ENCODE results near the gene SLIT3. TPM values are rescaled to one million over a fixed set of nuclear protein-coding genes. Genes with fewer than 3 reads are reported as not detected.

Gene SLIT3
- total RNA-seq, 1 donor from 2014 or later, result 56.6 TPM

DNA sequence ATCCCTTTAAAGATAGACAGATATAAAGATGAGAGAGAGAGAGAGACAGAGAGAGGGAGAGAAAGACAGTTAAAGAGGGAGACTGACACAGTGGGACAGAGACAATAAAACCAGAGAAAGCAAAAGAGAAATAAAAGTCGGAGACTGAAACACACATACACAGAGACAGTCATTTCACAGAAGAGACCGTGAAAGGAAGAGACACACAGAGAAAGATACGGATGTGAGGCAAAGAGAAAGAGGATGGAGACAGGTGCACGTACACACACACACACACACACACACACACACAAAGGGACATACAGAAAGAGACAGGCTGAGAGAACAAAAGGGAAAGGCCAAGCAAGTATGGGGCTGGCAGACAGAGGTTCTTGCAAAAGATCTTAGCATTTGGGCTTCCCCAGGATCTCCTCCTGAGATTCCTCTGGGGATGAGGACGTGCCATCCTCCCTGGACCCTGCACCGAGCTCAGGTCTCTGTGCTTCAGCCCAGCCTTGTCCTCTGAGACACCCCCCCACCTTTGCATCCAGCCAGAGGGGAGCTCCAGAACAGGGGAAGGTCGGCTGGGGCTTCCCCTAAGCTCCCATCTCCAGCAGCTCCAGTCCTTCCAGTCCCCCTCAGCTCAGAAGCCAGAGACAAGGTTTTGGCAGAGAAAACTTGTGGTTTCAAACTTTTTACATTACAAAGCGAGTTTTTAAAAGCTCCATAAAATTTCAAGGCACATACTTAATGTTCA lies 403.4 kb downstream of the SLIT3 start:
- peaks cover 50% of the 10 kb centered on the region for H3K27me3 Mint-ChIP-seq
- DNase-seq (ENCODE audit: extremely low spot score, unreplicated experiment), result no peak
- peaks cover under 1% of the 10 kb centered on the region for H3K36me3 Mint-ChIP-seq
- H3K9me3 Mint-ChIP-seq, result no peaks in the 10 kb centered on the region
- no peak overlapping the region for H3K4me3 Mint-ChIP-seq
- TF ChIP-seq, protein P1, sequence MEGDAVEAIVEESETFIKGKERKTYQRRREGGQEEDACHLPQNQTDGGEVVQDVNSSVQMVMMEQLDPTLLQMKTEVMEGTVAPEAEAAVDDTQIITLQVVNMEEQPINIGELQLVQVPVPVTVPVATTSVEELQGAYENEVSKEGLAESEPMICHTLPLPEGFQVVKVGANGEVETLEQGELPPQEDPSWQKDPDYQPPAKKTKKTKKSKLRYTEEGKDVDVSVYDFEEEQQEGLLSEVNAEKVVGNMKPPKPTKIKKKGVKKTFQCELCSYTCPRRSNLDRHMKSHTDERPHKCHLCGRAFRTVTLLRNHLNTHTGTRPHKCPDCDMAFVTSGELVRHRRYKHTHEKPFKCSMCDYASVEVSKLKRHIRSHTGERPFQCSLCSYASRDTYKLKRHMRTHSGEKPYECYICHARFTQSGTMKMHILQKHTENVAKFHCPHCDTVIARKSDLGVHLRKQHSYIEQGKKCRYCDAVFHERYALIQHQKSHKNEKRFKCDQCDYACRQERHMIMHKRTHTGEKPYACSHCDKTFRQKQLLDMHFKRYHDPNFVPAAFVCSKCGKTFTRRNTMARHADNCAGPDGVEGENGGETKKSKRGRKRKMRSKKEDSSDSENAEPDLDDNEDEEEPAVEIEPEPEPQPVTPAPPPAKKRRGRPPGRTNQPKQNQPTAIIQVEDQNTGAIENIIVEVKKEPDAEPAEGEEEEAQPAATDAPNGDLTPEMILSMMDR (conservative IDR thresholded peaks at IDR 0.05), result no peak
- no peak overlapping the region for H3K27ac Mint-ChIP-seq
- peaks cover 19% of the 10 kb centered on the region for H3K4me1 Mint-ChIP-seq (ENCODE audit: unreplicated experiment)

DNA sequence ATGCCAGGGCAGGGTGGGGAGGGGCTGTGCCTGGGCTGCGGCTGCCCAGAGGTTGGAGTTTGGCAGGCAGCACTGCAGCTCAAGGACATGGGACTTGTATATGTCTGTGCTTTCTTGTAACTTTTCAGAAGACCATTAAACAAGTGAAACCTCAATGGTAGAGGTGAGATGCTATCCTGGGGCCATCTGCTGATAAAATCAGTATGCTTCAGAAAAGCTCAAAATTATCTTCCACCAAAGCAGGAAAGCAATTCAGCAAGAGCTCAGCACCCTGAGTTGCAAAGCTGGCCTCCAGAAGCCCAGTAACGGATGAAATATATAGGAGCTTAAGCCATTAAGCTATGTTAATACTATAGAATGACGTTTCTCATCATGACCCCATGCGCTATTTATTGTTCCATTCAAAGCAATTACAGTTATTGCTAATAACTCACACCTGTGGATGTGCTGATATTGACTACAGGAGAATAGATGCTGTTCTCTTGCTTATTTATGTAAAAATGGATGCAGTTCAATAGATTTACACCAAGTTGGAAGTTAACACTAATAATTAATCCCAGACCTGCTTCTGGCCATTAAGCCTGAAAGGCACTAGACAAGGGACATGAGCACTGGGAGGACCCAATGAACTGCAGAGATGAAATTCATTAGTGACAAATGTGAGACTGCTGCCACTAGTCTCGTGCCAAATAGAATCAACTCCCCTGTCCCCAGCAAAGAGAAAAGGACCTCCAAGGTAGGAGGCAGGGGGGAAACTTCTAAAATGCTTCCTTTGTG lies 405.5 kb downstream of the SLIT3 start:
- Mint-ChIP-seq H3K36me3 (no peaks in the 10 kb centered on the region), H3K4me3 (no peak overlapping the region), H3K27me3 (peaks cover 65% of the 10 kb centered on the region), H3K4me1 (ENCODE audit: unreplicated experiment) (peaks cover 24% of the 10 kb centered on the region), H3K27ac (no peak overlapping the region), H3K9me3 (no peaks in the 10 kb centered on the region)
- TF ChIP-seq, protein P1 (conservative IDR thresholded peaks at IDR 0.05), result no peak
- DNase-seq (ENCODE audit: extremely low spot score, unreplicated experiment), result no peak

DNA sequence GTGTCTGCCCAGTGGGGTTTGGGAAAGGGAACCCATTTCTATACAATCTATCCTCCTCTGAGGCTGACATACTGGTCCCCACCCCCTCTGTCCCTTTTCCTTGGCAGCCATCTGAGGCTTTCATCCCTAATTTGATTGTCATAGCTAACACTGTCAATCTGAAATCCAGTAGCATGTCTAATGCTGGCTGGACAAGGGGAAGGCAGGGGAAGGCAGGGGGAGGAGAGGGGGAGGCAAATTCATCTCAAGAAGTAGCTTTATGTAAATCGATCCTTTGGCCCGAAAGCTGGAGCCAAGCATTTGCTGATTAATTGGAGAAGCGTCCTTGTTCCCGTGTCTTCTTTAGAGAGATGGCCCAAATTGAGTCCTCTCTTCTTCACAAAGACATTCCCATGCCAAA lies 407.7 kb downstream of the SLIT3 start:
- H3K4me1 Mint-ChIP-seq (ENCODE audit: unreplicated experiment), result peaks cover 27% of the 10 kb centered on the region
- H3K9me3 Mint-ChIP-seq, result no peaks in the 10 kb centered on the region
- peaks cover 66% of the 10 kb centered on the region for H3K27me3 Mint-ChIP-seq
- DNase-seq (ENCODE audit: extremely low spot score, unreplicated experiment), result no peak
- TF ChIP-seq, protein P1 (conservative IDR thresholded peaks at IDR 0.05), result no peak
- no peaks in the 10 kb centered on the region for H3K36me3 Mint-ChIP-seq
- no peak overlapping the region for H3K27ac Mint-ChIP-seq
- no peak overlapping the region for H3K4me3 Mint-ChIP-seq

DNA sequence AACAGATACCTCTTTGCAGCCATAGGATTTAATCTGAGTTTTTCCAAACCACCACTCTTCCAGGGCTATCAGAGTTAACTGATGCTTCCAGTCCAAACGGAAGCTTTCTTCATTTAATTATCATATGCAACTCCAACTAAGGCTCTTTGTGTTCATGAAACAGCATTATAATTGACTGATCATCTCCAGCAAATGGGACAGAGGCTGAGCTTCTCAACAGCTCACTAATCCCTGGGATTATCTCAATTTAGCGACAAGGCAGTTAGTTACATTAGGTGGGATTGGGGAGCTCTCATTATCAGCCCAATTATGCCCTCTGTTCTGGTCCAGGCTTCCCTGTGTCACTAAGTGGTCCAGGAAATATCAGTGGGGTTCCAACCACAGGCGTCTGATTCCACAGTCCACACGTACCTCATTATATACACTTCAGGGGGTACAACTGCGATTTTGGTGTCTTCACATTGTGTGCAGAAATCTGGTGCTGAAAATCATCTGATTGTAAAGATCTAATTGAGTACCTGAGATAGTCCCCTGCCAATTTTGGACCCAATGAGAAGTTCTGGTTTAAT lies 408.2 kb downstream of the SLIT3 start:
- no peaks in the 10 kb centered on the region for H3K9me3 Mint-ChIP-seq
- DNase-seq (ENCODE audit: extremely low spot score, unreplicated experiment), result no peak
- no peak overlapping the region for H3K4me3 Mint-ChIP-seq
- TF ChIP-seq, protein P1 (conservative IDR thresholded peaks at IDR 0.05), result no peak
- H3K36me3 Mint-ChIP-seq, result no peaks in the 10 kb centered on the region
- H3K27ac Mint-ChIP-seq, result no peak overlapping the region
- peaks cover 72% of the 10 kb centered on the region for H3K27me3 Mint-ChIP-seq
- peaks cover 33% of the 10 kb centered on the region for H3K4me1 Mint-ChIP-seq (ENCODE audit: unreplicated experiment)

DNA sequence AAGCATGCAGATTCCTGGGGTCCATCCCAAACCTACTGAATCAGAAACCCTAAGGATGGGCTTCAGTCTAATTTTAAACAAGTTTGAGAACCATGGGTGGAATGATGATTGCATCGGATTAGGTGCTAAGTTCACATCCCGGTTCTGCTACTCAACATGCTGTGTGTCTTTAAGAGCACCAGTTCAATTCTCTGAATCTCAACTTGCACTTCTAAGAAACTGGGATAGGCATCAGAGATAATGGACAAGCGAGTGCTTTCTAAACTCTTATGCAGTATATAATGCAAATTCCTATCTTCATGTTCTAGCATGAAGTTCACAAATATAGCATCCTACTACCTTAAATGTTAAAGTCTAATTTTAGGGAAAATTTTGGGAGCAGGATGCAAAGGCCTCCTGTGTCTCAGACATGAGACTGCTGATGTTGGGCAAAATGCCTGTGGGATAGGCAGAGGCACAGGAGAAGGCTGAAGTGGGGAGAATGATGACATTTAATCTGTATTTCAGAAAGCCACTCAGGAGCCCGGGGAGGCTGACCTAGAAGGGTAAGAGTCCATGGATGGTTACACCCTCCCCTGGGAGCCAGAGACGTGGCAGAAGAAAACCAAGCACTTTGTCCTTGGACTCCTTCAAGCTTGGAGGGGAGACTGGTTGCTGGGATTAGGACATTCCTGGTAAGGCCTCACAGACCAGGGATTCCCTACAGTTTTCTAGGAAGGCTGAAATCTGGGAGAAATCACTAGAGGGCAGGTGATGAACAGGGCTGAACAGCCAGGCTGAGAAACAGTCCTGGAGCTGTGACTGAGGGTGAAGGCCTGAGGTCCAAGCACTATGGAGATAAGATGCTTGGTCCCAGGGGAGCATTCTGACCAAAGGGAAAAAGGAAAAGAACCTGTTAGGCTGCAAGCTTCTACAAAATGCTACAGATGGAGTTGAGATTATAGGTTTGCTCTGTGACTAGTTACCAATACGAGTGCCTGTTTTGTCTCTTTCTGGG lies 409.8 kb downstream of the SLIT3 start:
- Mint-ChIP-seq H3K4me1 (ENCODE audit: unreplicated experiment) (peaks cover 30% of the 10 kb centered on the region), H3K36me3 (no peaks in the 10 kb centered on the region), H3K9me3 (no peaks in the 10 kb centered on the region), H3K27me3 (peaks cover 57% of the 10 kb centered on the region), H3K4me3 (no peak overlapping the region), H3K27ac (no peak overlapping the region)
- TF ChIP-seq, protein P1 (conservative IDR thresholded peaks at IDR 0.05), result no peak
- no peak for DNase-seq (ENCODE audit: extremely low spot score, unreplicated experiment)
